Endothelial cell of hepatic sinusoid (primary cell): ENCODE data around the gene CFAP251.

Experiments used
- in situ Hi-C: cut with HindIII; loops from 2 replicates; pipeline ENCODE4 v1.10.0; 2017; ENCODE audit warnings: low sequenced_read_pairs

CFAP251 gene

DNA sequence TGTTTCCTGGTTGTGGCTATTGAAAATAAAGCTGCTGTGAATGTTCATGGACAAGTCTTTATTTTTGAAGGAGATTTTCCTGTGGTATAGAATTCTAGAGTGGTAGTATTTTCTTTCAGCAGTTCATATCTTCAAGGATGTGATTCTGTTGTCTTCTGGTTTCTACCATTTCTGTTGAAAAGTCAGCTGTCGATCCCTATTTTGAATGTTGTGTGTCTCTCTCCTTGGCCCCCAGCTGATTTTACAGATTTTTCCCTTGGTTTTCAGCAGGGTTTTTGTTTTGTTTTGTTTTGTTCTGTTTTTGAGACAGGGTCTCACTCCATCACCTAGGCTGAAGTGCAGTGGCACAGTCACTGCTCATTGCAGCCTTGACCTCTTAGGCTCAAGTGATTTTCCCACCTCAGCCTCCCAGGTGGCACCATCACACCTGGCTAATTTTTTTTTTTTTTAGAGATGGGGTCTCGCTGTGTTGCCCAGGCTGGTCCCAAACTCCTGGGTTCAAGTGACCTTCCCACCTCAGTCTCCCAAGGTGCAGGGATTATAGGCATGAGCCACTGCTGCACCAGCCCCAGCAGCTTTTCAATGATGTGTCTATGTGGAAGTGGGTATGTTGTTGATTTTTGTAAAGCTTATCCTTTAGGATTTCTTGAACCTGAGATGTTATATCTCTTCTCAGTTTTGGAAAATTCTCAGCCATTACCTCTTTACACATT, 28.1 kb downstream of the CFAP251 start:
- in situ Hi-C loops: no loop called here

DNA sequence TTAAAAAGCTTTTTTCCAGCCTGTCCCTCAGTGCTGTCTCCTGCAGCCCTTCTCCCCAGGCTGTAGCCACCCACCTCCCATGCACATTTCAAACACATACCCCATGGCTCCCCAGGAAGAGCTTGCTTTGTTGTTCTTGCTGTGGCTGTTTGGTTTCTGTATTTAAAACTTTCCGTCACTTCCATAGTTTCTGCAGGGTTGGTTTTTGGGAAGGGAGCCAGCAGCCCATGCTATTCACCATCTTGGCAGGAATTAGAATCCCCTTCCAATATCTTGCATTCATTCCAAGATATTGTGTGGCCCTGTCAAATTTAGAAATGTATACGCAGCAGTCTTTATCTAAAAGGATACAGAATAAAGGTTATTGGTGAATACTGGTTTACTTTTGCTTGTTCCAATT, 29.6 kb downstream of the CFAP251 start:
- in situ Hi-C loops: no loop called here

DNA sequence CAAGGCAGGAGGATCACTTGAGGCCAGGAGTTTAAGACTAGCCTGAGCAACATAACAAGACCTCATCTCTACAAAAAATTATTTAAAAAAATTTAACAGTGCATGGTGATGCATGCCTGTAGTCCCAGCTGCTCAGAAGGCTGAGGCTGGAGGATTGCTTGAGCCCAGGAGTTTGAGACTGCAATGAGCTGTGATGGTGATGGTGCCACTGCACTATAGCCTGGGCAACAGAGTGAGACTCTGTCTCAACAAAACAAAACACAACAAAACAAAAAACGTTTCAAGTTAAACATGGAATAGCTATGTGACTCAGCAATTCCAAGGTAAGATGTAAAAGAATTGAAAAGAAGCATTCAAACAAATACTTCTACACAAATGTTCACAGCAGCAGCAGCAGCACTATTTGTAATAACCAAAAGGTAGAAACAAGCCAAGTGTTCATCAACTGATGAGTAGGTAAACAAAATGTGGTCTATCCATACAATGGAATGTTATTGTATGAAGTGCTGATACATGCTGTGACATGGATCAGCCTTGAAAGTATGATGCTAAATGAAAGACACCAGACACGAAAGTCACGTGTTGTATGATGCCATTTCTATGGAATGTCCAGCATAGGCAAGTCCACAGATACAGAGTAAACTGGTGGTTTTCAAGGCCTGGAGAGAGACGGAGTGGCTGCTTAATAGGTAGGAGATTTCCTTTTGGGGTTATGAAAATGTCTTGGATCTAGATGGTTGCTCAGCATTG, 31.4 kb downstream of the CFAP251 start:
- in situ Hi-C loops: no loop called here

DNA sequence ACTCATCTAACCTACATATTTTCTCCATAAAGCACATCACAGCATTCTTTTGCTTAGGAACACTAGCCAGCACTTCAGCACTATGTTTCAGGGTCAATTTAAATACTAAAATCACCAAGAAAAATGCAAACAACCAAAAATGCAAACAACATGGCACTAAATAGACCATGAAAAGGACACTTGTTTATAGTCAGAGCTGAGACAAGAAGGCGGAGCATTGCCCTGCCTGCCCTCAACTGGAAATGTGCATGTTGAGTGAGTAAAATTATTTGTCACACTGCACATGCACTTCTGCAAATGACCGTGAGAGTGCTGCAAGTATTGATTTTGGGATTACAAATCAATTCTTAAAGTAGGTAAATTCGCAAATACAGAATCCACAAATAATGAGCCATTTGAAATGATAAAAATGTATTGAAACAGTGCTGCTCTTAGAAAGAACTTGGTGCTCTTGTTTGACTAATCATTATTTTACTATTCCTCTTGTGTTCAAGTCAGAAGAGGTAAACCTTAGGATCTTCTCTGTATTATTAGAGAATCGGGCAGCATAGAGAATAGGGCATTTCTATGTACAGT, 34.8 kb downstream of the CFAP251 start:
- in situ Hi-C loops: no loop called here

DNA sequence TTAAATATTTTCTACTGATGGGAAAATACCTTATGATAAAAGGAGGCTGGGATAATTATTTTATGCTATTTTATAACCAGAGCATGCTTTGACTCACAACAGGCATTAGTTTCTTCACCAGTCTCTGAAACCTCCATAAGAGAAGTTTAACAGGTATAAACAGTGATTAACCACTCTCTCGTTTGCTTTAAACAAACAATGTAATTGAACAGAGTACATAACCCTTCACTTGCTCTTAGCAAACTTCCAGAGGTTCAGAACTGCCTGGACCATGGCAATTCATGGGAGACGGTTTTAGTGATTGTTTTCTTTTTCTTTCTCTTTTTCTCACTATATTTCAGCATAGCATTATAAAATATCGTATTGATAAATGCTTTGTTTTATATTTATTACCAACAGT, 35.3 kb downstream of the CFAP251 start:
- in situ Hi-C loops: no loop called here

DNA sequence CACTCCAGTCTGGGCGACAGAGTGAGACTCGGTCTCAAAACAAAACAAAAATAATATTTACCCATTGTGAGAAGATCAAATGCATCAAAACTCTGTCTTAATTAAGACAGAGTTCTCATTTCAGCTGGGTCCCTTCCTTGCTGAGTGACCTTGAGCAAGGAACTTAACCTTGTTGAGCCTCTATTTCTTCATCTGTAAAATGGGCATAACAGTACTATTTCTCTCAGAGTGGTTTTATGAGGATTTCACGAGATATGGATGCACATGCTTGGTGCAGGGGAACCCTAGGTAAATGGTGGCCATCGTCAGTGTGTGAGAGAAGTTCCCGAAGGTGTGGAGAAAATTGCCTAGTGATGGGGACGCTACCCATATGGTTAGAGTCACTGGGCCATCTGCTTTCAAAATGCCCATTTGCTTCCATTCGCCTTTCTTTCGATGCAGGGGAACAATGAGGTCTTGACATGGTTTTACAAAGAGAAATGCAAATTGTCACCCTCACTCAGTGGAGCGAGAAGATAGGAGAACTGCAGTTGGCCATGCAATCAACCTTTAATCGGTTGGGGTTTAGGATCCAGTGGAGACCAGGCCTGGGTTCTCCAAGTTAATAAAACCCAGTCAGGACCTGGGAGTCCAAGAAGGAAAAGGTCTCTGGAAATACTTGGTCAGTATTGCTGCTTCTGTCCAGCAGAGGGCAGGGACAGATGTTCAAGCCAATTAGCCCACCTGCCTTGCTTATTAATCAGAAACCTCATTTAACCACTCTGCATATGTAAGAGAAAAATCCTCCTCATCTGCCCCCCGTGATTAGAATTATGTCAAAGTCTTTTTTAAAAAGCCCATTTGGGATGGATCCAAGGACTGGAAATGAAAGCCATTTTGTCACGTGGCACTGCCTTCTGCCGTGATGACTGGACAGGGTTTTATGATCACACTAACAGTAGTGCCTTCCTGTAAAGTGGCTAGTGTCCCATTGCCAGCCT, 37.2 kb downstream of the CFAP251 start:
- in situ Hi-C loops: no loop called here

DNA sequence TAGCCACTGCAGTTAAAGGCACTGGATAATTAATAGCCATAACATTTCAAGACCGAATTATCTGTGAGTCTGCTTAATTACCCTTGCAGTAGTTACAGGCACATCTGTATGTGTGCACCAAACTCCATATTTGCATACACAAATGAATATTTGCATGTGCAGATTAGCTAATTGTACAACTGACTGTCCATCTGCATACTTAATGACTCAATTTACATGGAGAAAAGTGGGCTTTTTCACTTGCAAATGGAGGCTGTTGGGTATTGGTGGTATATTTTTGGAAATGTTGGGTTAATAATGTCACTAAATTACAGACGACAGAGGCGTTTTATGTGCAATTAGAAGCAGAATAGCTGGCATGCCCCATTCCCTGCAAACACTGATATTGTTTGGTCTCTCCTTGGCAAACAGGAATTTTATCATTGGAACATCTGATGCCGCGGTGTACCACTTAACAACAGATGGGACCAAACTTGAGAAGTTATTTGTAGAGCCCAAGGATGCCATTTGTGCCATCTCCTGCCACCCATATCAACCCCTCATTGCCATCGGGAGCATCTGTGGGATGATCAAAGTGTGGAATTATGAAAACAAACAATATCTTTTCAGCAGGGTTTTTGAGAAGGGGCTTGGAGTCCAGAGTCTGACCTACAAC, 39.6 kb downstream of the CFAP251 start:
- in situ Hi-C loops: no loop called here

DNA sequence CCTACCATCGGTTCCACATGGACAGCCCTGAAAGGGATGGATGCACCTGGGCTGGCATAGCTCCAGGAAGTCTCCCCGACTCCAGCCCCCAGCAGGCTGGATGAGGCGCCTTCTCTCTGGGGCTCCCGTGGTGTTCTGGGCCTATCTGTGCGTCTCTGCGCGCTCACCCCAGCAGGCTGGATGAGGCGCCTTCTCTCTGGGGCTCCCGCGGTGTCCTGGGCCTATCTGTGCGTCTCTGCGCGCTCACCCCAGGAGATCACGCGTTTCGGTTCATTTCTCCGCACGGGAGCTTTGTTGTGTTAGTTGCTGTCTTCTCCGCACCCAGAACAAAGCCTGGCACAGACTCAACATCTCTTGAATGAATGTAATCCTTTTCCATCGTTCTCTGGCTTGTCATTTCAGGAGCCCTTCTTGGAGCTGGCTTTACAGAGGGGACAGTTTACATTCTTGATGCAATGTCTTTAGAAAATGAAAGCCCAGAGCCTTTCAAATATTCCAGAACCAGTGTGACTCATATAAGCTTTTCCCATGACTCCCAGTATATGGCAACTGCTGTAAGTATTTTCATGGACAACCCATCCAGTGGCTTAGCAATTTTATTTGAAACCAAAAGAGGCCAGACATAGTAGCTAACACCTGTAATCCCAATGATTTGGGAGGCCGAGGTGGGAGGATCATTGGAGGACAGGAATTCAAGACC, 40.3 kb downstream of the CFAP251 start:
- in situ Hi-C loops: no loop called here

DNA sequence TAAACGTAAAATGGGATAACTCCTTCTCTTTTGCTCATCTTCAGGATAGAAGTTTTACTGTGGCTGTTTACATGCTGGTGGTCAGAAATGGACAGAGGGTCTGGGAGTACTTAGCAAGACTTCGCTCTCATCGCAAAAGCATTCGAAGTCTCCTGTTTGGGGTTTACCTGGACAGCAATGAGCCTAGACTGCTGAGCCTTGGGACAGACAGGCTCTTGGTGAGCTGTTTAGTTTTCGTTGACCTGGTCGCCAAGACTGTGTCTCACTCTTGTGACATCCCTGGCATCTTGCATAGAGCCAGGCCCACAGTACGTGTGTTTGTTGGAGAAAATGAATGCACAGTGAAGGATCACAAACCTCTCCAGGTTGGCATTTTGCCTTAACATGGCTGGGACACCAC, 42.1 kb downstream of the CFAP251 start:
- in situ Hi-C loops: loop anchor here (10.0 kb wide), 1 partner anchor 1466 kb away; the partner anchor contains the start of gene DYNLL1

DNA sequence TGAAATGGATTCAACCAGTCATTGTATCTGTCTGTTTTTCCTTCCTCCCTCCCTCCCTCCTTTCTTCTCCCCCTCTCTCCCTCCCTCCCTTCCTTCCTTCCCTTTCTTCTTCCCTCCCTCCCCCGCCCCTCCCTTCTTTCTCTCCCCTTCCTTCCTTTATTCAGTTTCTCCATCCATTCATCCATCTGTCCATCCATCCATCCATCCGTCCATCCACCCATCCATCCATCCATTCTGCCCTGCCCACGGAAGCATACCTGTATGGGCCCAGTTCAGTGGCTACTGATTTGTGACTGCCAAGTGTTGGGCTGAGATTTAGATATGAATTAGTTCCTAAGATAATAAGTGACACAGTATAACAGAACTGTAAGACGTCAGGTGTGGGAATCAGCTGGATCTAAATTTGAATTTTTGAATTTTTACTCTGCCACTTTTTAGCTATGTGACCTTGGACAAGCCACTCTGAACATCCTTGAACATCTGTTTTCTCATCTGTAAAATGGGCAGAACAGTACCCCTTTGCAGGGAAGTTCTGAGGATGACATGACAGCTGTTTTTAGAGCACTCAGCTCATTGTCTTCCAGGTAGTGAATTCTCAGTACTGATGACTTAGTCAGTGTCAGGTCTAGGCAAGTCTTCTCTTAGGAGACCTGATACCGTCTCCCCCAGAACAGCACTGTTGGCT, 42.9 kb downstream of the CFAP251 start:
- in situ Hi-C loops: loop anchor here (10.0 kb wide), 1 partner anchor 1467 kb away; the partner anchor contains the start of gene DYNLL1

DNA sequence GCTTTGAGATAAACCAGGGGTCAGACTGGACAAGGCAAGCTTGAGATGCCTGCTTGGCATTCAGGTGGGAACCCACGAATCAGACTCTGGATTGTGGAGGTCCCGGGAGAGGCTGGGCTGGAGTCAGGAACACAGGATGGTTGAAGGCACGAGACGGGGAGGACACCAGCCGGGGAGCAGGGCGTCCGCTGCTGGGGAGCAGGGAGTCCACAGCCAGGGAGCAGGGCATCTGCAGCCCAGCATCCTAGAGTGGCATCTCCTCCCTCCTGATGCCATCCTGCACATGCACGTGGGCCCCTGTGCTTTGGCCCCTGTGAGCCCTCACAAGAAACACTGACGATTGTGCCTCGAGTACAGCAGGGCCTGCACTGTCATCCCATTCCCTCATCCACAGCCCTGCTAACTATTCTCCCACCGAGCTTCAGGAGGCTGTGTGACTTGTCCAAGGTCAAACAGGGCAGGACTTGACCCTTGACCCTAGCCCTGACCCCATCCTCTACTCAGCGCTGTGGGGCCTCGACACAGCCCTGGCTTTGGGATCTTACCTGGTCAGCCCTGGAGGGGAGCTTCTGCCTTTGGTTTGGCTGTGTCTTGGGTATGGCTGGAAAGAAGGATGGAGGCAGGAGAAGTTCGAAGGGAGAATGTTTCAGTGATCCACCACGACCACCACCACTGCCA, 45.1 kb downstream of the CFAP251 start:
- in situ Hi-C loops: loop anchor here (10.0 kb wide), 1 partner anchor 1469 kb away; the partner anchor contains the start of gene DYNLL1

DNA sequence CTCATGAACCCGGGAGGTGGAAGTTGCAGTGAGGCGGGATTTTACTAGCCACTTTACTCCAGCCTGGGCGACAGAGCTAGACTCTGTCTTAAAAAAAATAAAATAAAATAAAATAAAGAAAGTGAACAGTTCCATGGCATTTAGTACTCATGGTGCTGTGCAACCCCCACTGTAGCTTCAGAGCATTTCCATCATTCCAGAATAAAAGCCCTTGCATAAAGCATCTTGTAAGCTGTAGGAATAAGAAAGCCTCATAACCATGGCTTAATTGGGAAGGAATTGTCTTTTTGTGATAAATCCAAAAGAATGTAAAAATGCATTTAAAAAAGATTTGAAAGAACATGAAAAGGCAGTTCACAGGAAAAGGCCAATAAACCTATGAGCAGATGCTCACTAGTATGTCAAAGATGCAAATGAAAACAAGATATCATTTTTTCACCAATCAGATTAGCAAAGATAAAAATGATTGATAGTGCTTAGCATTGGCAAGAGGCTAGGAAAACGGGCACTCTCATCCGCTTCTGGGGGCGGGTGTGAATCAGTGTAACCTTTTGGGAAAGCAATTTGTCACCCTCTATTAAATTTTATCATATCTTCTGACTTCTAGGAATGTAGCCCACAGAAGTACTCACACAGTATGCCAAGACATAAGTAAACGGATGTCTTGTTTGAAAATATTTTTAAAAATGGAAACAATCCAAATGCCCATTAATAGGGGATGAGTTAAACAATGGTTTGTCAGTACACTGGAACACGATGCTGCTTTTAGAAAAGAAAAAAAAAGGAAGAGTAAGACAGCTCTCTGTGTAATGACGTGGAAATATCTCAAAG, 46.6 kb downstream of the CFAP251 start:
- in situ Hi-C loops: loop anchor here (5.0 to 10.0 kb wide), 2 partner anchors 47 to 1470 kb away; partner anchors contain the start of gene DYNLL1

DNA sequence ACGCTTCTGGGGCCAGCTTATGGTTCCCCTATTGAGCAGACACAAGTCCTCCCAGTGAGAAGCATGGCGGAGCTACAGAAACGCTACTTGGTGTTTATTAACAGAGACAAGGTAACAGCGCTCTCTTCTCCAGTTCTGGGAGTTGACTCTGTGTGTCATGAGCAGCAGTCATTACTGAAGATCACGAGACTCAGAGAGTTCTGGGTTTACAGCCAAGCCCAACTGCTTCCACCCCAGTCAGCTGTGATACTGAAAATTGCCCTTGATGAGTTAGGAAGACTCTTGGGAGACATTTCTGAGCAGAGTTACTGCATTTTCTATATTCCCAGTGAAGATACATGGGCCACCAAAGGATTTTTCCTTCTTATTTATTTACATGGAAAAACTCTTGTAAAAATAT, 48.6 kb downstream of the CFAP251 start:
- in situ Hi-C loops: loop anchor here (5.0 to 10.0 kb wide), 2 partner anchors 45 to 1472 kb away; partner anchors contain the start of gene DYNLL1

DNA sequence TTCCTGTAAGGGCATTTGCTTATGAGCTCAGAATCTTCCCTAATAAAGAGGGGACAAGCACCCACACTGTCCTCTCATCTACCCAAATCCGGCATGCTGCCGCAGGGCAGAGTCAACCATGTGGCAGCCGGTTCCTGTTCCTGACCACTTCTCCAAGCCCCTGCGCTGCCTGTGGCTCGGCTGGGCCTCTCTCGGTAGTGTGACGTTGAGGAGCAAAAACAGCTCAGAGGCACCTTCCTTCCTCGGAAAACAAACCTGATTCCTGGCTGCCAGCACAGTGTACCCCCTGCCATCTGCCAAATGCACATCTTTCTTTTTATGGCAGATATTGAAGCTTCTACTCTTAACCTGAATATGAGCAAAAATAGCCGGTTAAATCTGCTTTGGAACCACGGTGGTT, 50.5 kb downstream of the CFAP251 start:
- in situ Hi-C loops: loop anchor here (5.0 to 10.0 kb wide), 2 partner anchors 43 to 1474 kb away; partner anchors contain the start of gene DYNLL1

DNA sequence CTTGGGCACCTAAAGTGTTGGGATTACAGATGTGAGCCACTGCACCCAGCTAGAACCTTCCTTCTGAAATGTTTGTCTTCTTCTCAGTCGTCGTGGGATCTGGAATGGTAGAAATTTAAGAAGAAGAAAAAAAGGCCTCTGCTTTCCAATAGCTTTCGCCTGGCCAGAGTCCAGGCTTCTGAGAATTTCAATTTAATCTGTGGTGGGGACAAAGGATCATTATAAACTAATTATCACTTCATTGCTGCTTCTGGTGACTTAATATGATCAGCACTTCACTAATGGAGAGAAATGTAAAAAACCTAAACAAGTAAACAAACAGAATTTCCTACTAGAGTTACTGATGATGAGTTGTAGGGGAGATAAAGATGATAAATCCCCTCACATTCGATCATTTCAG, 51.3 kb downstream of the CFAP251 start:
- in situ Hi-C loops: loop anchor here (5.0 to 10.0 kb wide), 2 partner anchors 43 to 1475 kb away; partner anchors contain the start of gene DYNLL1

DNA sequence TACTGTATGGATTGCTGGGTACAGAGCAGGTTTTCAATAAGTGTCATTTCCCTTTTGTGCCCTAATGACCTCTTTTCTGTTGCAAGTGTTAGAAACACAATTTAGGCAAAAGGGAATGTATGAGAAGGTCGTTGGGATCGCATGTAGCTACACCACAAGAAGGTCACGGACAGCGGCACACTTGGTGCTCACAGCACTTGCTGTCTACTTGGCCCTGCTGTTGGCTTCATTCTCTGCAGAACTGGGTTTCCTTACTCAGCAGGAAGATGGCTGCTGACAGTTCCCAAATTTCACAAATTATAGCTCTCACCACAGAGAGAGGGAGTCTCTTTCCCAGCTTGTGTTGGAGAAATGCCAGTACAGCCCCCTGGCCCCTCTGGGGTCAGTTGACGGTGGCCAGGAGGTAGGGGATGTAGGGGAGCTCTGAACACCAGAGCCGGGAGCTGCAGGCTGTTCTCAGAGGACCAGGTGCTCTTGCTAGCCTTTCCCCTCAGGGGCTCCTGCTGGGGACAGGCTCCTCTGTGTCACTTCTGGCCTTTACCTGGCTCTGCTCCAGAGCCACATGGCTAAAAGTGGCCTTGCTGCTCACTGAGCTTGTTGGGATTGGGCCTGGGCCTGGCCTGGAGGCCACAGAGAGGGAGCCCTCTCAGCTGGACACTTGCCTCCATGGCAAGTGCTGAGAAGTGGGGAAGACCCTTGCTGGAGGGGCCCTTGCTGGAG, 52.3 kb downstream of the CFAP251 start:
- in situ Hi-C loops: no loop called here
